ENCODE data around the gene PARN. TPM values are rescaled to one million over a fixed set of nuclear protein-coding genes. Genes with fewer than 3 reads are reported as not detected.

The PARN gene
- total and polyA plus RNA-seq, 2 of the 8 experiments (the other 6 are each of a cell fraction or from before 2014, with no cell fraction given): 24.5 to 44.6 TPM

DNA sequence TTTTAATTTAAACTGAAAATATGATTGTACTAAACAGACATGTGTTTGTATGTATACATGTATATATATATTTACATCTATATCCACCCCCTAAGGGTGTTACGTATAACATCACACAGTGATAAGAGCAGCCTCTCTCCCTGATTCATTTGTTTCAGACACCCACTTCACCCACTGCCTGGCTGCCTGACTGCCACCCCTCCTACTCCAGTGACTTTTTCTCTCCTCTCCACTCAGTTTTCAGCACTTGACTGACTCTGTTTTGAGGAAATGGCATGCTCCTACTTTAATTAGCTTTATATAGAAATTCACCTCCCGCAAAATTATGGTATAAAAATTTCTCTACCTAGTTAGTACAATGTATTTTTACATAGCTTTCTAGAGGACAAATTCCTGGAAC lies 22.7 kb upstream of the PARN start:
- H3K56ac ChIP-seq (replicated peaks; ENCODE audit: insufficient read length, low read depth, low read length): no peak overlapping the region
- no peaks in the 10 kb centered on the region for H3K9me3 ChIP-seq (ENCODE audit: insufficient read depth in 2 of 2, low read depth in 1 of 2, low read length in 1 of 2)
- H3K4ac ChIP-seq (replicated peaks; ENCODE audit: insufficient read length, low read depth, low read length): no peak overlapping the region
- no peak overlapping the region for H3K18ac ChIP-seq (ENCODE audit: extremely low read depth, low read length)
- no peaks in the 10 kb centered on the region for H3K27me3 ChIP-seq (replicated peaks in 1 of 4; ENCODE audit: control insufficient read depth in 3 of 4, extremely low read depth in 1 of 4, insufficient read depth in 3 of 4, low read length in 3 of 4)
- no peak overlapping the region for H2BK12ac ChIP-seq (ENCODE audit: low read depth, low read length)
- peaks cover 26 to 84% (median 52%) of the 10 kb centered on the region in 4 experiments for H3K36me3 ChIP-seq (ENCODE audit: control insufficient read depth in 2 of 4, insufficient read depth in 4 of 4, low read length in 3 of 4)
- no peak overlapping the region for H3K4me2 ChIP-seq (ENCODE audit: insufficient read depth in 1 of 2, low read depth in 2 of 2, low read length in 2 of 2)
- no peak overlapping the region for H3K4me3 ChIP-seq (ENCODE audit: extremely low read depth in 1 of 4, insufficient read depth in 2 of 4, low read depth in 3 of 4, low read length in 4 of 4)
- no peak for DNase-seq (ENCODE audit: low read depth in 1 of 2, low spot score in 2 of 2)
- H3K27ac ChIP-seq (ENCODE audit: low read depth, low read length): no peak overlapping the region
- H2BK120ac ChIP-seq (replicated peaks; ENCODE audit: low read depth, low read length): no peak overlapping the region
- H3K79me2 ChIP-seq (ENCODE audit: control insufficient read depth in 1 of 2, insufficient read depth in 2 of 2, low read length in 2 of 2): no peaks in the 10 kb centered on the region
- no peak overlapping the region for H3K9ac ChIP-seq (replicated peaks in 1 of 4; ENCODE audit: extremely low read depth in 1 of 4, low read depth in 3 of 4, low read length in 3 of 4)
- H3K79me1 ChIP-seq (ENCODE audit: low read depth, low read length): no peaks in the 10 kb centered on the region
- TF ChIP-seq CTBP2 (IDR thresholded peaks at IDR 0.05; ENCODE audit: borderline replicate concordance, insufficient read depth, insufficient read length, low read length) (no peak), CHD2 (IDR thresholded peaks at IDR 0.05; ENCODE audit: low read length) (no peak), POLR2AphosphoS5 (IDR thresholded peaks at IDR 0.05; ENCODE audit: low read depth, low read length) (no peak), SIRT6 (IDR thresholded peaks at IDR 0.05; ENCODE audit: low read length) (no peak), MAFK (IDR thresholded peaks at IDR 0.05; ENCODE audit: low read depth, low read length) (no peak), TAF1 (IDR thresholded peaks at IDR 0.05; ENCODE audit: low read depth, low read length) (no peak), SRF (IDR thresholded peaks at IDR 0.05; ENCODE audit: low read depth, low read length) (no peak), HDAC6 (IDR thresholded peaks at IDR 0.05; ENCODE audit: low read depth, low read length) (no peak), HDAC2 (IDR thresholded peaks at IDR 0.05; ENCODE audit: borderline replicate concordance in 1 of 2, low read depth in 2 of 2, low read length in 2 of 2) (no peak), CHD1 (IDR thresholded peaks at IDR 0.05; ENCODE audit: low read depth, low read length) (no peak), SIX5 (IDR thresholded peaks at IDR 0.05; ENCODE audit: low read depth, low read length) (no peak), SP2 (IDR thresholded peaks at IDR 0.05; ENCODE audit: low read length) (no peak), SP1 (IDR thresholded peaks at IDR 0.05; ENCODE audit: low read depth, low read length) (no peak), YY1 (IDR thresholded peaks at IDR 0.05; ENCODE audit: low read depth, low read length) (no peak), RBBP5 (IDR thresholded peaks at IDR 0.05; ENCODE audit: borderline replicate concordance, low read depth, low read length) (no peak)
- H3K14ac ChIP-seq (ENCODE audit: insufficient read length): no peak overlapping the region
- H4K5ac ChIP-seq (ENCODE audit: insufficient read length, low read depth, low read length): no peak overlapping the region
- ChIA-PET CTCF (ENCODE audit: partially characterized antibody) (no interaction called here), POLR2A (ENCODE audit: partially characterized antibody) (interaction anchor here (1.1 to 2.1 kb wide), 2 partner anchors 10 to 13 kb away, joined by 5 to 6 read pairs; no protein-coding TSS in a partner anchor)
- no peak overlapping the region for H2BK20ac ChIP-seq (ENCODE audit: low read length)
- H2BK5ac ChIP-seq (ENCODE audit: low read depth, low read length): no peak overlapping the region
- no peaks in the 10 kb centered on the region for H4K20me1 ChIP-seq (replicated peaks in 1 of 2; ENCODE audit: control insufficient read depth in 1 of 2, insufficient read depth in 2 of 2, low read length in 2 of 2)
- no peak for FAIRE-seq
- H2BK15ac ChIP-seq (ENCODE audit: low read length): no peak overlapping the region
- H3K23ac ChIP-seq (ENCODE audit: insufficient read length): no peak overlapping the region
- 92% methylated on average over 2 of the region's 2 CpGs; no CpG with 5 or more reads in 1 of the 2 experiments for WGBS, 2 experiments (ENCODE audit: extremely low coverage in 1 of 2, insufficient coverage in 1 of 2, insufficient read length in 1 of 2, insufficient replicate concordance in 2 of 2, low coverage in 1 of 2, low lambda C conversion rate in 2 of 2, missing lambda C conversion rate in 1 of 2)
- no peak overlapping the region for H4K91ac ChIP-seq (replicated peaks; ENCODE audit: insufficient read length, low read length)
- H2AFZ ChIP-seq (ENCODE audit: low read length): no peak overlapping the region
- no peaks in the 10 kb centered on the region for H3K4me1 ChIP-seq (replicated peaks in 1 of 4; ENCODE audit: control insufficient read depth in 3 of 4, insufficient read depth in 4 of 4, low read length in 3 of 4)
- H2AK5ac ChIP-seq (ENCODE audit: low read depth, low read length): no peak overlapping the region
- H4K8ac ChIP-seq (ENCODE audit: extremely low read depth, insufficient read depth, low read length): no peak overlapping the region
- no peaks in the 10 kb centered on the region for H3K23me2 ChIP-seq (ENCODE audit: low read depth, low read length)
